Kidney (tissue), 14 donors: Measurements from ENCODE around the gene FBLN2. TPM values are rescaled to one million over a fixed set of nuclear protein-coding genes. Genes with fewer than 3 reads are reported as not detected.

Experiments used
- DNase-seq, 5 donors: peaks; one replicate each; pipeline ENCODE4 v3.0.0-alpha.2; 2013 to 2020
- FAIRE-seq: peaks from 2 replicates; lab custom pipeline; 2012; peaks lifted over from hg19 to GRCh38; lab: Jason Lieb, UNC
- H3K27ac ChIP-seq, 2 donors: one replicate each; pipeline ENCODE4 v1.7.0; 2013; ENCODE audit warnings: low read depth in 2 of 2, low read length in 2 of 2, inconsistent platforms in 1 of 2
- H3K27me3 ChIP-seq: one replicate; pipeline ENCODE4 v1.7.1; 2013; ENCODE audit warnings: low read length, inconsistent platforms; ENCODE audit not compliant: control insufficient read depth, insufficient read depth
- H3K36me3 ChIP-seq, 3 donors: one replicate each; pipeline versions ENCODE4 v1.7.0 to v1.7.1; 2013; ENCODE audit warnings: low read length in 3 of 3, control low read depth in 1 of 3, inconsistent platforms in 1 of 3; ENCODE audit not compliant: insufficient read depth in 3 of 3, control insufficient read depth in 2 of 3
- H3K4me1 ChIP-seq, 3 donors: one replicate each; pipeline versions ENCODE4 v1.7.0 to v1.7.1; 2013; ENCODE audit warnings: low read length in 3 of 3, inconsistent platforms in 1 of 3, low read depth in 1 of 3; ENCODE audit not compliant: control insufficient read depth in 2 of 3, insufficient read depth in 2 of 3
- H3K4me3 ChIP-seq, 3 donors: one replicate each; pipeline versions ENCODE4 v1.7.0 to v1.8.1; 2013; ENCODE audit warnings: low read length in 3 of 3, control low read depth in 1 of 3, inconsistent platforms in 1 of 3
- H3K9ac ChIP-seq, 3 donors: one replicate each; pipeline versions ENCODE4 v1.7.0 to v1.7.1; 2013; ENCODE audit warnings: low read length in 3 of 3, control low read depth in 1 of 3, inconsistent platforms in 1 of 3
- H3K9me3 ChIP-seq, 3 donors: one replicate each; pipeline versions ENCODE4 v1.7.0 to v1.7.1; 2013; ENCODE audit warnings: low read length in 3 of 3, control low read depth in 1 of 3, inconsistent platforms in 1 of 3; ENCODE audit not compliant: control insufficient read depth in 2 of 3, insufficient read depth in 1 of 3
- CTCF ChIP-seq: IDR thresholded peaks from 3 replicates; pipeline ENCODE4 v1.5.1; 2012; ENCODE audit warnings: mild to moderate bottlenecking, moderate library complexity, borderline replicate concordance; ENCODE audit not compliant: insufficient read depth; ENCODE audit errors: extremely low read depth
- intact Hi-C: fragments of 100-400 bp; cut with DNase I; formaldehyde crosslinking; loops from one replicate; pipeline ENCODE4 v1.11.1; 2022
- polyA plus RNA-seq: library from polyadenylated mRNA; stranded (reverse); fragments of 350-450 nt; fragmentation: Illumina TruSeq; extraction: RNeasy Lipid Tissue Mini Kit (QIAGEN cat#74804); gene quantifications from one replicate; pipeline ENCODE4 v1.2.3, GENCODE V29; 2014; ENCODE audit warnings: low read depth, low replicate concordance; ENCODE audit not compliant: insufficient read depth
- total RNA-seq: library from RNA; stranded (reverse); fragmentation: NEBNext Ultra II Directional; extraction: Animal tissue kit (Norgen Biotek cat#: 25700); gene quantifications from one replicate; pipeline ENCODE4 v1.2.1, GENCODE V29; 2021
- donor health status: control.
- donor health status: control.
- donor health status: control.
- donor health status: control.
- donor health status: control.
- donor health status: DM: yes; HTN: yes; CAD: no.
- donor health status: Normal renal cell carcinoma (clear cell type).

FBLN2 gene
- total and polyA plus RNA-seq, 2 donors from 2014 or later: 3.2 to 43.4 TPM

GRCh38 chr3:13637311-13637891 lies 88.5 kb downstream of the FBLN2 start:
- DNase-seq (no peak), FAIRE-seq (no peak)
- intact Hi-C loops: no loop called here
- Histone ChIP-seq H3K36me3 (no peaks in the 10 kb centered on the region), H3K27ac (no peak overlapping the region), H3K4me1 (no peaks in the 10 kb centered on the region), H3K9me3 (no peaks in the 10 kb centered on the region), H3K9ac (no peak overlapping the region), H3K4me3 (no peak overlapping the region), H3K27me3 (no peaks in the 10 kb centered on the region)
- TF ChIP-seq CTCF: no peak

GRCh38 chr3:13637953-13638352 lies 89.0 kb downstream of the FBLN2 start:
- H3K27me3 ChIP-seq: no peaks in the 10 kb centered on the region
- no peak for TF ChIP-seq CTCF
- H3K4me3 ChIP-seq: no peak overlapping the region
- intact Hi-C loops: no loop called here
- H3K36me3 ChIP-seq: no peaks in the 10 kb centered on the region
- FAIRE-seq (no peak), DNase-seq (no peak)
- H3K27ac ChIP-seq: no peak overlapping the region
- H3K9me3 ChIP-seq: no peaks in the 10 kb centered on the region
- H3K4me1 ChIP-seq: no peaks in the 10 kb centered on the region
- H3K9ac ChIP-seq: no peak overlapping the region

- DNase-seq: no peak
- Histone ChIP-seq H3K4me1 (no peaks in the 10 kb centered on the region), H3K27me3 (no peaks in the 10 kb centered on the region), H3K9me3 (no peaks in the 10 kb centered on the region), H3K9ac (no peak overlapping the region), H3K36me3 (no peaks in the 10 kb centered on the region), H3K4me3 (no peak overlapping the region), H3K27ac (no peak overlapping the region)
- no peak for FAIRE-seq
- intact Hi-C loops: no loop called here
- no peak for TF ChIP-seq CTCF
Observed at GRCh38 chr3:13638927-13639326, 90.0 kb downstream of the FBLN2 start.

- no peak for FAIRE-seq
- H3K27me3 ChIP-seq: no peaks in the 10 kb centered on the region
- TF ChIP-seq CTCF: no peak
- H3K36me3 ChIP-seq: no peaks in the 10 kb centered on the region
- no peak overlapping the region for H3K9ac ChIP-seq
- no peak for DNase-seq
- no peaks in the 10 kb centered on the region for H3K4me1 ChIP-seq
- no peak overlapping the region for H3K27ac ChIP-seq
- no peak overlapping the region for H3K4me3 ChIP-seq
- intact Hi-C loops: no loop called here
- H3K9me3 ChIP-seq: no peaks in the 10 kb centered on the region
Observed at GRCh38 chr3:13642597-13642996, 93.7 kb downstream of the FBLN2 start.
